ENCODE data around the gene NTN1. TPM values are rescaled to one million over a fixed set of nuclear protein-coding genes. Genes with fewer than 3 reads are reported as not detected.

The NTN1 gene
- total RNA-seq, 1 donor from 2014 or later: 7.8 TPM

DNA sequence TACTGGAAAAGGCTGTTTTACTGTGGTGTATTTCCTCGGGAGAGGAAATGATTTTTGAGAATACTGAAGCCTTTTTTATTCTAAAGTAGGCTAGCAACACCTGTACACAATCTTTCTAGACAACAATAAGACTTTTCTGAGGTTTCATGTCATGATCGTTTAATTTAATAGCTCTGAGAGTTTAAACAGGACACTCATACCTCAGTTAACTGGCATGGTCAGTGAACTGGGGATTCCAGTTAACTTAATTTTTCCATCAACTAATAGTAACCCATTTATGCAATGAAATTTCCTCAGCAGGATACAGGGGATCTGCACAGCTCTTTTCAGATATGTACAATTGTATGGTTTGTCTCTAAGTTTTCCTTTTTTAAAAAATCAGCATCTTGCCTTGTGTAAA is 262.6 kb downstream of the NTN1 start:
- Histone ChIP-seq H3K27me3 (ENCODE audit: low read depth) (no peaks in the 10 kb centered on the region), H3K9me3 (no peaks in the 10 kb centered on the region), H3K36me3 (no peaks in the 10 kb centered on the region), H3K27ac (no peak overlapping the region), H3K4me3 (no peak overlapping the region), H3K4me1 (peaks cover 9% of the 10 kb centered on the region)
- TF ChIP-seq, protein P1, sequence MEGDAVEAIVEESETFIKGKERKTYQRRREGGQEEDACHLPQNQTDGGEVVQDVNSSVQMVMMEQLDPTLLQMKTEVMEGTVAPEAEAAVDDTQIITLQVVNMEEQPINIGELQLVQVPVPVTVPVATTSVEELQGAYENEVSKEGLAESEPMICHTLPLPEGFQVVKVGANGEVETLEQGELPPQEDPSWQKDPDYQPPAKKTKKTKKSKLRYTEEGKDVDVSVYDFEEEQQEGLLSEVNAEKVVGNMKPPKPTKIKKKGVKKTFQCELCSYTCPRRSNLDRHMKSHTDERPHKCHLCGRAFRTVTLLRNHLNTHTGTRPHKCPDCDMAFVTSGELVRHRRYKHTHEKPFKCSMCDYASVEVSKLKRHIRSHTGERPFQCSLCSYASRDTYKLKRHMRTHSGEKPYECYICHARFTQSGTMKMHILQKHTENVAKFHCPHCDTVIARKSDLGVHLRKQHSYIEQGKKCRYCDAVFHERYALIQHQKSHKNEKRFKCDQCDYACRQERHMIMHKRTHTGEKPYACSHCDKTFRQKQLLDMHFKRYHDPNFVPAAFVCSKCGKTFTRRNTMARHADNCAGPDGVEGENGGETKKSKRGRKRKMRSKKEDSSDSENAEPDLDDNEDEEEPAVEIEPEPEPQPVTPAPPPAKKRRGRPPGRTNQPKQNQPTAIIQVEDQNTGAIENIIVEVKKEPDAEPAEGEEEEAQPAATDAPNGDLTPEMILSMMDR (IDR thresholded peaks at IDR 0.05): no peak
- intact Hi-C loops (cut with DNase I): no loop called here
- ATAC-seq: no peak
- DNase-seq: no peak

DNA sequence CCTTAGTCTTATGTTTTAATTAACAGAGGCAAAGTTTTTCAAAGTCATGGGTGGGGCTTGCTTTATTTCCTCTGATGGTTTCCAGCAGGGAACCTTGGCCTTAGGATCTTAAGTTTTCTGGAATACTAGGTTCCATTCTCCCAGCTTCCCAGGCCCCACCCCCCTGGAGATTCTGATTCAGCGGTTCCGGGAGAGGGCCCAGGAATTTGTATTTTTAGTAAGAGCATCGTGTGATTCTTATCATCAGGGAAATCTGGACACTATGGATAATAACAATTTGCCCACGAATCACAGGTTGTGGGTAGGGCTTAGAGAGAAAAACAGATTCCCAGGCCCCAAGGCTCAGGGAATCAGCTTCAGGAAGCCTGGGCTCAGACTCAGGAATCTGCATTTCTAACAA is 263.6 kb downstream of the NTN1 start:
- Histone ChIP-seq H3K4me1 (peaks cover 9% of the 10 kb centered on the region), H3K9me3 (no peaks in the 10 kb centered on the region), H3K36me3 (no peaks in the 10 kb centered on the region), H3K27me3 (ENCODE audit: low read depth) (no peaks in the 10 kb centered on the region), H3K4me3 (no peak overlapping the region), H3K27ac (no peak overlapping the region)
- no peak for ATAC-seq
- TF ChIP-seq, protein P1 (IDR thresholded peaks at IDR 0.05): no peak
- intact Hi-C loops (cut with DNase I): no loop called here
- no peak for DNase-seq

DNA sequence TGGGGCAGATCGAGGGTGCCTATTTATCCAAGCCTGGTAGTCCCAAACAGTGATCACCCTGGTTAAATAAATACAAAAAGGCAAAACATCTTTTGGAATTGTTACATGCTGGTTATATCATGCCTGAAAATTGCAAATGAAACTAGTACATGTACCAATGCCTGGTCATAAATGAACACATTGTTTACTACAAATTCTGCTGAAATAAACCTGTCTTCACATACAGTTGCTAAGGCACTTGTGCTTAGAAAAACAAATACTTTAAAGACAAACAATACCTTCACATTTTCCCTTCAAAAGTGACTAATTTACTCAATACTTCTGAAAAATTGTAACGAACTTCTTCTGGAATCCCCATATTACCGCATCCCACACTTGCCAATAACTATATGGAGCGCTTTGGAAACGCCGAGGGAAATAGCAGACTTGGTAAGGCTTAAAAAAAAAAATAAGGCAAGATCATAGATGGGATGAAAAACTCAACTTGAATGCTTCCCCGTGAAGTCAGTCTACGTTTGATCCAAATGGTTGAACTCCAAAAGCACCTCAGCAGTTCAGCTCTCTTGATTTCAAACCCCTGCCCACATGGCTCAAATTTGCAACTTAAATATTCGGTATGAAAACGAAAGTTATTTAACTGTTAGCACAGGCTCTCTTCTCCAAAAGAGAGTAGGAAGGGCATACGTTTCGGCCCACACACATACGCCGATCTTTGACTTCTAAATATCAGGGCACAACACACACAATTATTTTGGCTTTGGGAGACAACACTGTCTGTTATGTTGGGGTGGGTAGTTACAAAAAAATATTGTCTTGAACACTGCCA is 264.5 kb downstream of the NTN1 start:
- DNase-seq (no peak), ATAC-seq (no peak)
- no peaks in the 10 kb centered on the region for H3K9me3 ChIP-seq
- no peak overlapping the region for H3K4me3 ChIP-seq
- TF ChIP-seq, protein P1 (IDR thresholded peaks at IDR 0.05): no peak
- H3K36me3 ChIP-seq: no peaks in the 10 kb centered on the region
- no peak overlapping the region for H3K27ac ChIP-seq
- intact Hi-C loops (cut with DNase I): no loop called here
- H3K27me3 ChIP-seq (ENCODE audit: low read depth): no peaks in the 10 kb centered on the region
- H3K4me1 ChIP-seq: peaks cover 9% of the 10 kb centered on the region

DNA sequence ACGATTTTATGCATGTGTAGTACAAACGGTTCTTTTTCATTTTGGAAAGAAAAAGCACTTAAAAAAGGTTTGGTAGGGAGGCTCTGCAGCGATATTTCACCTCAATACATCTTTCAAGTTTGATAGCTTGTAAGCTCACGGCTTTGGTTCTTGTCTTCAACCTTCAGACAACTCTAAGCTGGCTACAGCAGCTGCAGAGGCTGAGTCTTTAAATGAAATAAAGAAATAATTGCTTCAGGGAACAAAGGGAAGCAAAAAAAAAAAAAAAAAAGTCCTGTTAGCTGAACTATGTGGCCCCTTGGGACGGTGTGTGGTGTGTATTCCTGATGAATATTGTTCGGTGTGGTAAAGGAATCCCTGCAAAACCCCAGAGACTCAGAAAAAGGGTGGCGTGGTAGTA is 265.1 kb downstream of the NTN1 start:
- no peaks in the 10 kb centered on the region for H3K36me3 ChIP-seq
- no peaks in the 10 kb centered on the region for H3K27me3 ChIP-seq (ENCODE audit: low read depth)
- intact Hi-C loops (cut with DNase I): no loop called here
- TF ChIP-seq, protein P1 (IDR thresholded peaks at IDR 0.05): no peak
- no peaks in the 10 kb centered on the region for H3K9me3 ChIP-seq
- no peak overlapping the region for H3K4me3 ChIP-seq
- H3K4me1 ChIP-seq: peaks cover 9% of the 10 kb centered on the region
- ATAC-seq (no peak), DNase-seq (no peak)
- no peak overlapping the region for H3K27ac ChIP-seq

DNA sequence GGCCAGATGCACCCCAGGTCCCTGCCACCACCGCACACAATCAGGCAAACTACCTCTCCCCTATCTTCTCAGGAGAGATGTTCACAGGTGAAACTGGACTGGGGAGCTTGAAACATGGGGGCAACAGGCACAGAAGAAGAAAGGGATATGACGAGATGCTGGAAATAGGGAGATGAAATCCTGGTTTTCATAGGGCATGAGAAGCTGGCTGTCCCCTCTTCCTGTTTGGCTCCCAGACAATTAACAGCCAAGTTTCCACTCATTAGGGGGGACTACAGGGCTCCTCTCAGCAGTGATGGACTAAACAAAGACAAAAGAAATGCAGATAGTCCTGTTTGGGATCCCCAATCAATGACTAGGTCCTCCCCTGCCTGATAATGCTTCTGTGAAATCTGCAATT is 266.0 kb downstream of the NTN1 start:
- DNase-seq (no peak), ATAC-seq (no peak)
- intact Hi-C loops (cut with DNase I): no loop called here

More for the DNA sequence above, 266.0 kb downstream of the NTN1 start:
- Histone ChIP-seq H3K27me3 (ENCODE audit: low read depth) (no peaks in the 10 kb centered on the region), H3K9me3 (no peaks in the 10 kb centered on the region), H3K4me3 (no peak overlapping the region), H3K4me1 (peaks cover 16% of the 10 kb centered on the region), H3K36me3 (no peaks in the 10 kb centered on the region), H3K27ac (no peak overlapping the region)
- TF ChIP-seq, protein P1 (IDR thresholded peaks at IDR 0.05): no peak

Data from lower lobe of right lung (tissue), 2 donors.